Type B pancreatic cell (in vitro differentiated cells): ENCODE results near the gene TMEM178B. TPM values are rescaled to one million over a fixed set of nuclear protein-coding genes. Genes with fewer than 3 reads are reported as not detected.
A peak's percentile ranks its signal among the peaks of the same experiment; 100 is the strongest.
"Not testable (repeated sequence)": the region's sequence is repeated elsewhere in the genome, so short reads cannot be mapped to it uniquely, and the experiment has no call there.

ENCODE experiments used
- DNase-seq: peaks from one replicate; pipeline ENCODE4 v3.0.0; 2021; ENCODE audit warnings: mixed read lengths; ENCODE audit not compliant: unreplicated experiment; ENCODE audit errors: extremely low spot score
- H3K27ac Mint-ChIP-seq: 2 replicates; pipeline ENCODE4 v1.8.0; 2021; ENCODE audit warnings: mild to moderate bottlenecking, mixed read lengths
- H3K27me3 Mint-ChIP-seq: 2 replicates; pipeline ENCODE4 v1.8.0; 2021; ENCODE audit warnings: mixed read lengths
- H3K36me3 Mint-ChIP-seq: 2 replicates; pipeline ENCODE4 v1.8.0; 2021; ENCODE audit warnings: mixed read lengths
- H3K4me1 Mint-ChIP-seq: one replicate; pipeline ENCODE4 v1.8.0; 2021; ENCODE audit warnings: mixed read lengths; ENCODE audit not compliant: unreplicated experiment
- H3K4me3 Mint-ChIP-seq: 2 replicates; pipeline ENCODE4 v1.8.0; 2021; ENCODE audit warnings: mild to moderate bottlenecking, mixed read lengths
- H3K9me3 Mint-ChIP-seq: 2 replicates; pipeline ENCODE4 v1.8.0; 2021; ENCODE audit warnings: mixed read lengths
- total RNA-seq: library from RNA; stranded (reverse); gene quantifications from 2 replicates; pipeline ENCODE4 v1.2.1, GENCODE V29; 2021; ENCODE audit warnings: low replicate concordance
- TF ChIP-seq, protein P1 (sequence below): fragments of 200-600 bp; sonication (generic); conservative IDR thresholded peaks from 2 replicates; pipeline ENCODE4 v1.5.0; 2021; ENCODE audit warnings: antibody characterized with exemption, mild to moderate bottlenecking

Gene TMEM178B
- total RNA-seq, 1 donor from 2014 or later, result 8.7 TPM

DNA sequence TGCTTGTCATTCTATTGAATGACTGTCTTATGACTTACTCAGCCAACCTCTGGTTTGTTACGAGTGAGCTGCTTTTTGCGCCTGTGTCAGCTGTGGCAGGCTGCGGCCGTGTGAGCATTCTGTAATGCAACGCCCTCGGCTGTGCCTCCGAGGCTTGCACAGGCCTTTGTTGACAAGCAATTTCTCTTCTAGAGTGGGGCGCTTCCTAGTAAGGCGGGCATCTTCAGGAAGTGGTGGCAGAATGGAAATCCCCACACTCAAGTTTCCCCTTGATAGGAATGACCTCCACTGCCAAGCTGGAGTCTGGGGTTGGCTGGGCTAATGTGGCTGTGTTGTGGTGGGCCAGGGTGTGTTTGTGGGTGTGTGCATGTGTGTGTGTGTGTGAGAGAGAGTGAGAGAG is 20.2 kb upstream of the TMEM178B start:
- H3K27ac Mint-ChIP-seq, result no peak overlapping the region
- H3K27me3 Mint-ChIP-seq, result peaks cover 13% of the 10 kb centered on the region
- H3K9me3 Mint-ChIP-seq, result no peaks in the 10 kb centered on the region
- TF ChIP-seq, protein P1, sequence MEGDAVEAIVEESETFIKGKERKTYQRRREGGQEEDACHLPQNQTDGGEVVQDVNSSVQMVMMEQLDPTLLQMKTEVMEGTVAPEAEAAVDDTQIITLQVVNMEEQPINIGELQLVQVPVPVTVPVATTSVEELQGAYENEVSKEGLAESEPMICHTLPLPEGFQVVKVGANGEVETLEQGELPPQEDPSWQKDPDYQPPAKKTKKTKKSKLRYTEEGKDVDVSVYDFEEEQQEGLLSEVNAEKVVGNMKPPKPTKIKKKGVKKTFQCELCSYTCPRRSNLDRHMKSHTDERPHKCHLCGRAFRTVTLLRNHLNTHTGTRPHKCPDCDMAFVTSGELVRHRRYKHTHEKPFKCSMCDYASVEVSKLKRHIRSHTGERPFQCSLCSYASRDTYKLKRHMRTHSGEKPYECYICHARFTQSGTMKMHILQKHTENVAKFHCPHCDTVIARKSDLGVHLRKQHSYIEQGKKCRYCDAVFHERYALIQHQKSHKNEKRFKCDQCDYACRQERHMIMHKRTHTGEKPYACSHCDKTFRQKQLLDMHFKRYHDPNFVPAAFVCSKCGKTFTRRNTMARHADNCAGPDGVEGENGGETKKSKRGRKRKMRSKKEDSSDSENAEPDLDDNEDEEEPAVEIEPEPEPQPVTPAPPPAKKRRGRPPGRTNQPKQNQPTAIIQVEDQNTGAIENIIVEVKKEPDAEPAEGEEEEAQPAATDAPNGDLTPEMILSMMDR, result no peak
- DNase-seq, result no peak
- H3K36me3 Mint-ChIP-seq, result no peaks in the 10 kb centered on the region
- no peaks in the 10 kb centered on the region for H3K4me1 Mint-ChIP-seq
- no peak overlapping the region for H3K4me3 Mint-ChIP-seq

- H3K4me3 Mint-ChIP-seq, result no peak overlapping the region
- no peaks in the 10 kb centered on the region for H3K4me1 Mint-ChIP-seq
- H3K9me3 Mint-ChIP-seq, result no peaks in the 10 kb centered on the region
- H3K36me3 Mint-ChIP-seq, result no peaks in the 10 kb centered on the region
- H3K27ac Mint-ChIP-seq, result no peak overlapping the region
- H3K27me3 Mint-ChIP-seq, result peaks cover 10% of the 10 kb centered on the region
- TF ChIP-seq, protein P1, result no peak
- DNase-seq, result no peak
Observed at GRCh38 chr7:141055146-141055545, 18.7 kb upstream of the TMEM178B start.

DNA sequence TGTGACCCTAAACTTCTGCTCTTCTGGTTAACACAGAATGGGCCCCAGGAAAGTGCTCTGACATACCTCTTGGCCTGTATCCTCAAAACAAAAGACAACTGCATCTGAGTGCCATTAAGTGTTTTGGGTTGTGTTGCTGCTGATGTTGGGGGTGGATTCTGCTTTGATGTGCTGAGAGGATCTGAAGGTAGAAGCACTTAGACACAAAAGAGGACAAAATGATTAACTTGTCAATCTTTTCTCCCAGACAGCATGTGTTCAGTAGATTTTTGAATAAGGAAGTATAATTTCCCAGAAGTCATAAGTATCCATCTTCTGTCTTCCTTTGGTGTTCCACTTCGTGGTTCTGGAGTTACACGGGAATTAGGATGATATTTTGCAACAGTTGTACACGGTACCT is 16.1 kb upstream of the TMEM178B start:
- Mint-ChIP-seq H3K27ac (no peak overlapping the region), H3K36me3 (no peaks in the 10 kb centered on the region), H3K27me3 (peaks cover 8% of the 10 kb centered on the region), H3K4me1 (no peaks in the 10 kb centered on the region), H3K4me3 (no peak overlapping the region), H3K9me3 (no peaks in the 10 kb centered on the region)
- TF ChIP-seq, protein P1, result no peak
- DNase-seq, result no peak

DNA sequence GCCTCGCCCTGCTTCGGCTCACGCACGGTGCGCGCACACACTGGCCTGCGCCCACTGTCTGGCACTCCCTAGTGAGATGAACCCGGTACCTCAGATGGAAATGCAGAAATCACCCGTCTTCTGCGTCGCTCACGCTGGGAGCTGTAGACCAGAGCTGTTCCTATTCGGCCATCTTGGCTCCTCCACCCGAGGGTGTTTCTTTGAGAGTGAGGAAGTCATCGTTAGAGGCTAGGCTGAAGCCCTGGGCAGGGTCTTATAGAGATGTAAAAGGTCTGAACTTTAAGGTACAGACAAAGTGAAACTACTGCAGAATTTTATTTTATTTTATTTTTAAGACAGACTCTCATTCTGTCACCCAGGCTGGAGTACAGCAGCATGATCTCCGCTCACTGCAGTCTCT is 6.0 kb upstream of the TMEM178B start:
- not testable (repeated sequence) for H3K36me3 Mint-ChIP-seq, H3K27ac Mint-ChIP-seq, DNase-seq, H3K4me3 Mint-ChIP-seq, H3K4me1 Mint-ChIP-seq, H3K9me3 Mint-ChIP-seq
- peaks cover 41% of the 10 kb centered on the region for H3K27me3 Mint-ChIP-seq

DNA sequence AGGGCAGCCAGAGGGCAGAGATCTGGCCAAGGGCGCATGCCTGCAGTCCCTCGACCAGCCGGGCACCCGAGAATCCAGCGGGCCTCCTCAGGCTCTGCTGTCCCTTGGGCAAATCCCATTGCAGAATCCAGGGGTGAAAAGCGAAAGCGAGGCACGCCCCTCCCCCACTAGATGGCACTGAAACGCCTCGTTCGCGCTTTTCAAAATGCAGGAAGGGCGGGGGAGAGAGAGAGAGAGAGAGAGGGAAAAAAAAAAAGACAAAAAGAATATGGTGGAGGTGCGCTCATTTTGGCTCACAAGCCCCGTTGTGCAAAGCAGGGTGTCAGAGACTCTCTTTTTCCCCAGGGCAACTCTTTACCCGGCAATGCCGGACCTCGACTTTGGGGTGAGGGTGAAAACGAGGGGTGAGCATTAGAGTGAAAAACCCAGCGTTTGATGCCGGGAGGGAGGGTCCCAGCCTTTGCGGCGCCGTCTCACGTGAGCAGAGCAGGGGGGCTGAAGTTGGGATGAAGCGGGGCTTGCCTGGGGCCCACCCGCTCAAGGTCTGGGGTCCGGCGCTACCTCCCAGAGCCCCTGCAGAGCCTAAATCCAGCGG is 2.5 kb upstream of the TMEM178B start:
- peaks cover 47% of the 10 kb centered on the region for H3K27me3 Mint-ChIP-seq
- H3K27ac Mint-ChIP-seq, result no peak overlapping the region
- no peaks in the 10 kb centered on the region for H3K9me3 Mint-ChIP-seq
- DNase-seq, result no peak
- no peaks in the 10 kb centered on the region for H3K4me1 Mint-ChIP-seq
- H3K4me3 Mint-ChIP-seq, result peak overlapping the region; percentile 88
- TF ChIP-seq, protein P1, result peak; percentile 65
- H3K36me3 Mint-ChIP-seq, result no peaks in the 10 kb centered on the region

- Mint-ChIP-seq H3K4me1 (no peaks in the 10 kb centered on the region), H3K27me3 (peaks cover 47% of the 10 kb centered on the region), H3K36me3 (no peaks in the 10 kb centered on the region), H3K9me3 (no peaks in the 10 kb centered on the region), H3K4me3 (peak overlapping the region; percentile 88), H3K27ac (peak overlapping the region; percentile 51)
- TF ChIP-seq, protein P1, result no peak
- DNase-seq, result no peak
Observed at GRCh38 chr7:141071855-141072547, 1.9 kb upstream of the TMEM178B start.
